Activated CD8-positive, alpha-beta memory T cell treated with anti-CD3 and anti-CD28 coated beads, Interleukin-2, amount 50 U/mL, for 24 hours (primary cell): ENCODE data around the gene THAP3.

Source experiments
- DNase-seq: peaks from one replicate; pipeline ENCODE4 v3.0.0-alpha.2; 2020; ENCODE audit errors: extremely low read depth

The THAP3 gene, protein sequence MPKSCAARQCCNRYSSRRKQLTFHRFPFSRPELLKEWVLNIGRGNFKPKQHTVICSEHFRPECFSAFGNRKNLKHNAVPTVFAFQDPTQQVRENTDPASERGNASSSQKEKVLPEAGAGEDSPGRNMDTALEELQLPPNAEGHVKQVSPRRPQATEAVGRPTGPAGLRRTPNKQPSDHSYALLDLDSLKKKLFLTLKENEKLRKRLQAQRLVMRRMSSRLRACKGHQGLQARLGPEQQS

DNA sequence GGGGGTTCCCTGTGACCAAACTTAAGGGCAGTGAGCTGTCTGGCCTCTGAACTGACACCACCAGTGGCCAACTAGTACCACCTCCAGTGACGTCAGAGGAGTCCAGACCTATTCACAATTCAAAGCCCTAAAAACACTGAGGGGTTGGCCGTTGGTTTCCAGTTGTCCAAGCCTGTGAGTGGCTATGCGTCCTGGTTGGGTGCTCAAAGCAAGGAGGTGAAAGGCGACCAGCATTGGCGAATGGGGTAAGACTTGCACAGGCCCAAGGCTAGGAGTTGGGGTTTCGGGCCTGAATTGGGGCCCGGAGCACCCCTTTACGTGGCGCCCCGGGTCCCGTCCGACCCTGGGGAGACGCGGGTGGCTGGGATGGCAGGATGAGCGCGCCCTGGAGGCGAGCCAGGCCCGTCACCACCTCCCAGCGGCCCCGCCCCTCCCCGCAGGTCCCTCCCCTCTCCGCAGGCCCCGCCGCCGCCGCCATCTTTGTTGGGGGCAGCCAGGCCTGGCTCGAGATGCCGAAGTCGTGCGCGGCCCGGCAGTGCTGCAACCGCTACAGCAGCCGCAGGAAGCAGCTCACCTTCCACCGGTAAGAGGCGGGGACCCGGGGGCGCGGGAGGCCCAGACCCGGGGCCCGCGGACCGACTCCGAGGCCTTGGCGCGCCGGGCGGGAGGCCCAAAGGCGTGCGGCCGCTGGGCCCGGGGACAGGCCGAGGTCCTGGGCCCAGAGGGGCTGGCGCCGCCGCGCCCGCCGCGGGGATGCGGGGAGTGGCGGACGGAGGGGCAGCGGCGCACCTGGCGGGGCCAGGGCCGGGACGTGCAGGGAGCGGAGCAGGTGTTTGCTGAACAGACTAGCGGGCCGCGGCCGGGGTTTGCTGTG lies at the start of gene THAP3:
Gene THAP3 (plus strand): TSS at position 159 of the 874 bp plus-strand sequence. CDS start 351 bp downstream, at position 510.
- peak; percentile 54 for DNase-seq

- DNase-seq, result no peak
Measured at GRCh38 chr1:6577831-6578525, 46.7 kb upstream of the THAP3 start.

DNA sequence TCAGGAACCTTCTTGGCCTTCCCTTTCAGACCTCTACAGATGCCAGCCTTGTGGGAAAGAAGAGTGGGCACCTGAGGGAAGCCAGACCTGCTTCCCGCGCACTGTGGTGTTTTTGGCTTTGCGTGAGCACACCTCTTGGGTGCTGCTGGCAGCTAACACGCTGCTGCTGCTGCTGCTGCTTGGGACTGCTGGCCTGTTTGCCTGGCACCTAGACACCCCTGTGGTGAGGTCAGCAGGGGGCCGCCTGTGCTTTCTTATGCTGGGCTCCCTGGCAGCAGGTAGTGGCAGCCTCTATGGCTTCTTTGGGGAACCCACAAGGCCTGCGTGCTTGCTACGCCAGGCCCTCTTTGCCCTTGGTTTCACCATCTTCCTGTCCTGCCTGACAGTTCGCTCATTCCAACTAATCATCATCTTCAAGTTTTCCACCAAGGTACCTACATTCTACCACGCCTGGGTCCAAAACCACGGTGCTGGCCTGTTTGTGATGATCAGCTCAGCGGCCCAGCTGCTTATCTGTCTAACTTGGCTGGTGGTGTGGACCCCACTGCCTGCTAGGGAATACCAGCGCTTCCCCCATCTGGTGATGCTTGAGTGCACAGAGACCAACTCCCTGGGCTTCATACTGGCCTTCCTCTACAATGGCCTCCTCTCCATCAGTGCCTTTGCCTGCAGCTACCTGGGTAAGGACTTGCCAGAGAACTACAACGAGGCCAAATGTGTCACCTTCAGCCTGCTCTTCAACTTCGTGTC lies 45.9 kb upstream of the THAP3 start:
- no peak for DNase-seq

DNA sequence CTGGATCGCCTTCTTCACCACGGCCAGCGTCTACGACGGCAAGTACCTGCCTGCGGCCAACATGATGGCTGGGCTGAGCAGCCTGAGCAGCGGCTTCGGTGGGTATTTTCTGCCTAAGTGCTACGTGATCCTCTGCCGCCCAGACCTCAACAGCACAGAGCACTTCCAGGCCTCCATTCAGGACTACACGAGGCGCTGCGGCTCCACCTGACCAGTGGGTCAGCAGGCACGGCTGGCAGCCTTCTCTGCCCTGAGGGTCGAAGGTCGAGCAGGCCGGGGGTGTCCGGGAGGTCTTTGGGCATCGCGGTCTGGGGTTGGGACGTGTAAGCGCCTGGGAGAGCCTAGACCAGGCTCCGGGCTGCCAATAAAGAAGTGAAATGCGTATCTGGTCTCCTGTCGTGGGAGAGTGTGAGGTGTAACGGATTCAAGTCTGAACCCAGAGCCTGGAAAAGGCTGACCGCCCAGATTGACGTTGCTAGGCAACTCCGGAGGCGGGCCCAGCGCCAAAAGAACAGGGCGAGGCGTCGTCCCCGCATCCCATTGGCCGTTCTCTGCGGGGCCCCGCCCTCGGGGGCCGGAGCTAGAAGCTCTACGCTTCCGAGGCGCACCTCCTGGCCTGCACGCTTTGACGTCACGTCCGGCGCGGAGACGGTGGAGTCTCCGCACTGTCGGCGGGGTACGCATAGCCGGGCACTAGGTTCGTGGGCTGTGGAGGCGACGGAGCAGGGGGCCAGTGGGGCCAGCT lies 45.1 kb upstream of the THAP3 start, which contains the start of gene ZBTB48:
Gene ZBTB48 (plus strand): TSS at position 621 of the 745 bp plus-strand sequence. CDS start 616 bp downstream, outside the sequence.
- peak; percentile 93 for DNase-seq

DNA sequence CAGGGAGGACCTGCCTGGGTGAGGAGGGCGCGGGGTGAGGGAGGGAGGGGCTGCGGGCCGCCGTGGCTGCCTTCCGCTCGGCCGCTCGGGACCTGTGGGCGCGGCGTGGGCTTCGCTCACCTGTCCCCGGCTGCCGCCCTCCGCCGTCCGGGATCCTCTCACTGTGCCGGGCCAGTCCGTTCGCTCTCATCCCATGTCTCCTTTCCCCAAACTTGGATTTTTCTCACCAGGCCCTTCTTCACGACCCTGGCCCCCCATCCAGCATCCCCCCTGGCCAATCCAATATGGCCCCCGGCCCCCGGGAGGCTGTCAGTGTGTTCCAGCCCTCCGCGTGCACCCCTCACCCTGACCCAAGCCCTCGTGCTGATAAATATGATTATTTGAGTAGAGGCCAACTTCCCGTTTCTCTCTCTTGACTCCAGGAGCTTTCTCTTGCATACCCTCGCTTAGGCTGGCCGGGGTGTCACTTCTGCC lies 44.5 kb upstream of the THAP3 start:
- no peak for DNase-seq

GRCh38 chr1:6580593-6581409 lies 43.9 kb upstream of the THAP3 start:
- DNase-seq, result no peak

- DNase-seq, result no peak
Measured at GRCh38 chr1:6581561-6582305, 42.9 kb upstream of the THAP3 start.

DNA sequence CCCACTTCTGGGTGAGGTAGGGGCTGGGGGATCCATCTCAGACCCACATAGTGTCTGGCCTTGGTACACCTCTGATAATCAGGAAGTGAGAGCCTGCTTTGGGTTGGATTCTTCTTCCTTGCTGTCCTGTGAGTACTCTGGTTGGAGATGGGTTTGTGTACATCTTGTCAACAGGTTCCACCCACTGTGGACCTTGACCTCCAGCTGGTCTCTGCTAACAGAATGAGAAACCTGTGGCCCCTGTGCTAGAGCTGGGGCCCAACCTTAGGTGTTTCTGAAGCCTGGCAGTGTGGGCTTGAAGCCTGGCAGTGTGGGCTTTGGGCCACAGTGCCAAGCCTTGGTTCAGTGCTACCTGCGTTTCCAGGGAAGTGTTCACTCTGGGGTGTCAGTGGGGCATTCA lies 42.3 kb upstream of the THAP3 start:
- DNase-seq, result no peak

GRCh38 chr1:6584126-6585080 lies 40.3 kb upstream of the THAP3 start:
- no peak for DNase-seq

DNA sequence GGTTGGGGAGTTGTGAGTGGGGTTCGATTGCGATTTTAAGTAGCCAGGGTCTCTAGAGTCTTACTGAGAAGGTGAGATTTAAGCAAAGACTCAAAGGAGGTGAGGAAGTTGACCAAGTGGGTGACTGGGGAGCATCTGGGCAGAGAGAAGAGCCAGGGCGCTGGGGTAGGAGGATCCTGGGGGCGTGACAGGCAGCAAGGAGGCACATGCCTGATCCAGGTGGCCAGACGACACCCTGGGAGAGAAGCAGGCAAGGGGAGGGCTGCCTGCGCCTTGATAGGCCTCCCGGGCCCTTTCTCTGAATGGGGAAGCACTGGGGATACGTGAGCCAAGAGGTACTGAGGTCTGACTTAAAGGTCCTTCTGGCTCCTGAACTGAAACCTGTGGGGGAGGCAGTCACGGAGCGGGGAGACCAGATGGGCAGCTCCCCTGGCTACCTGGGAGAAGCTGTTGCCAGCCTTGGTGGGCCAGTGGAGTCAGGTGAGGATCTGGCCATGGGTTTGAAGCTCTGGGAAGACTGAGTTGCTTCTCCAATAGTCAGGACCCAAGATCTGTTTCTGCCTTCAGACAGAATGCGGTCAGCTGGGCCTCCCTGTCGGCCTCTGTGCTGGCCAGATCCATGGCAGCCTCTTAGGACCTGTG lies 39.5 kb upstream of the THAP3 start:
- no peak for DNase-seq

GRCh38 chr1:6585841-6586240 lies 38.8 kb upstream of the THAP3 start:
- DNase-seq, result no peak

DNA sequence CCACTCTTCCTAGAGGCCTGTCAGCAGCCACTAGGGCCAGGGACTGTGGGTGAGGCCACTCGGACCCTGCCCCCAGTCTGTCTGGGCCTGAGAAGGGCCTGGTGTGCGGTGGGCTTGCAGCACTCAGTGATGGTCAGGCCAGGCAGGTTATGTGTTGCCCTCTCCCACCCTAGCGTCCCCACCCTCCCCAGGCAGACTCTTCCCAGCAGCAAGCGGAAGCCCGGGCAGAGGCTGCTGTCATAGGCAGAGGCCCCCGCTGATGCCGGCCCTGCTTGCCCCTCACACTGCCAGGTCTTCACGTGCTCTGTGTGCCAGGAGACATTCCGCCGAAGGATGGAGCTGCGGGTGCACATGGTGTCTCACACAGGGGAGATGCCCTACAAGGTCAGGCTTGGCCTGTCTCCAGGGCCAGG lies 38.3 kb upstream of the THAP3 start:
- no peak for DNase-seq

GRCh38 chr1:6587261-6588005 lies 37.2 kb upstream of the THAP3 start:
- no peak for DNase-seq

- no peak for DNase-seq
Measured at GRCh38 chr1:6588128-6588892, 36.4 kb upstream of the THAP3 start.

GRCh38 chr1:6588893-6589520 lies 35.7 kb upstream of the THAP3 start:
- no peak for DNase-seq

- DNase-seq, result no peak
Measured at GRCh38 chr1:6590046-6590445, 34.6 kb upstream of the THAP3 start.
